H9 (cell line): Measurements from ENCODE around the gene ZNF513. TPM values are rescaled to one million over a fixed set of nuclear protein-coding genes. Genes with fewer than 3 reads are reported as not detected.

ENCODE experiments used
- DNase-seq: peaks from one replicate; pipeline ENCODE4 v3.0.0-alpha.2; 2017
- H2AFZ ChIP-seq: one replicate; pipeline ENCODE4 v1.6.1; 2013; ENCODE audit warnings: mild to moderate bottlenecking, low read length, control low read depth, moderate library complexity
- H2AK5ac ChIP-seq: 2 replicates; pipeline ENCODE4 v1.6.1; 2013; ENCODE audit warnings: low read length, control low read depth, mixed read lengths; ENCODE audit not compliant: insufficient read length
- H2BK120ac ChIP-seq: one replicate; pipeline ENCODE4 v1.6.1; 2013; ENCODE audit warnings: low read depth, mild to moderate bottlenecking, low read length, control low read depth, inconsistent platforms; ENCODE audit not compliant: poor library complexity, severe bottlenecking
- H2BK12ac ChIP-seq: 2 replicates; pipeline ENCODE4 v1.6.1; 2013; ENCODE audit warnings: low read length, control low read depth, mixed read lengths, low read depth; ENCODE audit not compliant: insufficient read length
- H2BK15ac ChIP-seq: 2 replicates; pipeline ENCODE4 v1.6.1; 2013; ENCODE audit warnings: low read depth, low read length, control low read depth
- H2BK20ac ChIP-seq: one replicate; pipeline ENCODE4 v1.6.1; 2013; ENCODE audit warnings: low read depth, mild to moderate bottlenecking, low read length, control low read depth, inconsistent platforms; ENCODE audit not compliant: poor library complexity, severe bottlenecking
- H2BK5ac ChIP-seq: 2 replicates; pipeline ENCODE4 v1.6.1; 2013; ENCODE audit warnings: low read length, control low read depth, mixed read lengths; ENCODE audit not compliant: insufficient read length
- H3K14ac ChIP-seq: 2 replicates; pipeline ENCODE4 v1.6.1; 2013; ENCODE audit warnings: low read length, control low read depth; ENCODE audit not compliant: insufficient read depth
- H3K18ac ChIP-seq: 2 replicates; pipeline ENCODE4 v1.6.1; 2013; ENCODE audit warnings: low read depth, mild to moderate bottlenecking, mixed read lengths, low read length, control low read depth; ENCODE audit not compliant: insufficient read length
- H3K23ac ChIP-seq: 2 replicates; pipeline ENCODE4 v1.6.1; 2013; ENCODE audit warnings: low read length, control low read depth, mixed read lengths, low read depth; ENCODE audit not compliant: insufficient read length
- H3K23me2 ChIP-seq: 2 replicates; pipeline ENCODE4 v1.6.1; 2013; ENCODE audit warnings: low read depth, mild to moderate bottlenecking, mixed read lengths, low read length, control low read depth; ENCODE audit not compliant: insufficient read length, poor library complexity, severe bottlenecking
- H3K27ac ChIP-seq: 2 replicates; pipeline ENCODE4 v1.5.1; 2013; ENCODE audit warnings: low read length, control low read depth, mixed read lengths, low read depth; ENCODE audit not compliant: insufficient read length
- H3K27me3 ChIP-seq: 2 replicates; pipeline ENCODE4 v1.6.1; 2013; ENCODE audit warnings: low read length, control low read depth, inconsistent platforms; ENCODE audit not compliant: insufficient read depth
- H3K4ac ChIP-seq: 2 replicates; pipeline ENCODE4 v1.6.1; 2013; ENCODE audit warnings: low read depth, mild to moderate bottlenecking, control low read depth, inconsistent platforms, low read length, moderate library complexity
- H3K4me1 ChIP-seq: 2 replicates; pipeline ENCODE4 v1.6.1; 2013; ENCODE audit warnings: low read length, control low read depth, inconsistent platforms; ENCODE audit not compliant: insufficient read depth
- H3K4me2 ChIP-seq: 2 replicates; pipeline ENCODE4 v1.6.1; 2013; ENCODE audit warnings: low read length, control low read depth, mixed read lengths; ENCODE audit not compliant: insufficient read length, insufficient read depth
- H3K56ac ChIP-seq: 2 replicates; pipeline ENCODE4 v1.6.1; 2013; ENCODE audit warnings: low read depth, mild to moderate bottlenecking, mixed read lengths, low read length, control low read depth; ENCODE audit not compliant: insufficient read length
- H3K79me1 ChIP-seq: 2 replicates; pipeline ENCODE4 v1.6.1; 2013; ENCODE audit warnings: low read depth, mild to moderate bottlenecking, moderate library complexity, low read length, control low read depth, inconsistent platforms; ENCODE audit not compliant: insufficient read depth, poor library complexity, severe bottlenecking
- H3K79me2 ChIP-seq: 2 replicates; pipeline ENCODE4 v1.6.1; 2013; ENCODE audit warnings: low read length, control low read depth, inconsistent platforms; ENCODE audit not compliant: insufficient read depth
- H3K9ac ChIP-seq: 2 replicates; pipeline ENCODE4 v1.6.1; 2013; ENCODE audit warnings: low read length, control low read depth, mixed read lengths; ENCODE audit not compliant: insufficient read length; ENCODE audit errors: extremely low read depth
- H3K9me3 ChIP-seq: one replicate; pipeline ENCODE4 v1.6.1; 2013; ENCODE audit warnings: low read depth, low read length, inconsistent platforms; ENCODE audit not compliant: control insufficient read depth
- H3T11ph ChIP-seq: one replicate; pipeline ENCODE4 v1.6.1; 2013; ENCODE audit warnings: mild to moderate bottlenecking, low read length, control low read depth, inconsistent platforms
- H4K20me1 ChIP-seq: one replicate; pipeline ENCODE4 v1.6.1; 2013; ENCODE audit not compliant: control insufficient read depth, insufficient read length, insufficient read depth
- H4K5ac ChIP-seq: 2 replicates; pipeline ENCODE4 v1.6.1; 2013; ENCODE audit warnings: low read depth, mild to moderate bottlenecking, mixed read lengths, low read length, control low read depth; ENCODE audit not compliant: insufficient read length
- H4K8ac ChIP-seq: replicated peaks from 2 replicates; pipeline ENCODE4 v1.6.1; 2013; ENCODE audit warnings: low read length, control low read depth, mixed read lengths, low read depth; ENCODE audit not compliant: insufficient read length
- H4K91ac ChIP-seq: 2 replicates; pipeline ENCODE4 v1.6.1; 2013; ENCODE audit warnings: low read depth, mild to moderate bottlenecking, moderate library complexity, mixed read lengths, low read length, control low read depth; ENCODE audit not compliant: insufficient read length
- H3K27ac Mint-ChIP-seq, 3 experiments: 2 replicates in 2 of 3; 3 replicates in 1 of 3; pipeline ENCODE4 v1.8.0; 2020 to 2021; ENCODE audit warnings: mixed read lengths in 3 of 3, mild to moderate bottlenecking in 1 of 3, moderate library complexity in 1 of 3
- H3K27me3 Mint-ChIP-seq: 2 replicates; pipeline ENCODE4 v1.8.0; 2021; ENCODE audit warnings: low read depth, mild to moderate bottlenecking, moderate library complexity, mixed read lengths
- H3K36me3 Mint-ChIP-seq, 3 experiments: 2 replicates in 2 of 3; 3 replicates in 1 of 3; pipeline ENCODE4 v1.8.0; 2020 to 2021; ENCODE audit warnings: low read depth in 3 of 3, mixed read lengths in 3 of 3; ENCODE audit not compliant: insufficient read depth in 1 of 3
- H3K4me1 Mint-ChIP-seq, 2 experiments: 2 replicates each; pipeline ENCODE4 v1.8.0; 2020; ENCODE audit warnings: mixed read lengths in 2 of 2
- H3K4me3 Mint-ChIP-seq, 2 experiments: 2 replicates in 1 of 2; 3 replicates in 1 of 2; pipeline ENCODE4 v1.8.0; 2020 to 2021; ENCODE audit warnings: mild to moderate bottlenecking in 2 of 2, mixed read lengths in 2 of 2, moderate library complexity in 1 of 2
- H3K9me3 Mint-ChIP-seq, 2 experiments: 2 replicates in 1 of 2; 3 replicates in 1 of 2; pipeline ENCODE4 v1.8.0; 2020; ENCODE audit warnings: mild to moderate bottlenecking in 2 of 2, mixed read lengths in 2 of 2, moderate library complexity in 1 of 2
- CTCF ChIP-seq: fragments of 200-600 bp; sonication (generic); conservative IDR thresholded peaks from 3 replicates; pipeline ENCODE4 v1.8.0; 2021; ENCODE audit warnings: antibody characterized with exemption, mild to moderate bottlenecking
- WGBS: extraction: QIAGEN DNeasy Blood & Tissue Kit; methylation state at CpG from one replicate; pipeline ENCODE4 v1.1.7; 2013; ENCODE audit warnings: missing lambda C conversion rate, low lambda C conversion rate, mixed read lengths; ENCODE audit not compliant: insufficient read length; ENCODE audit errors: extremely low coverage; 5-methylcytosine and 5-hydroxymethylcytosine counted together
- total RNA-seq: library from RNA; stranded (reverse); gene quantifications from 2 replicates; pipeline ENCODE4 v1.2.1, GENCODE V29; 2021

ZNF513 gene
- total RNA-seq, 1 experiment from 2014 or later = 26.5 TPM

GRCh38 chr2:27393225-27393624 lies 12.7 kb upstream of the ZNF513 start:
- H3K9me3 Mint-ChIP-seq = no peaks in the 10 kb centered on the region
- Histone ChIP-seq H3T11ph (no peak overlapping the region), H3K27ac (no peak overlapping the region), H2BK120ac (no peak overlapping the region), H3K18ac (no peak overlapping the region), H2BK12ac (no peak overlapping the region), H2AK5ac (no peak overlapping the region), H3K14ac (no peak overlapping the region), H3K4ac (no peak overlapping the region), H3K79me2 (peaks cover 41% of the 10 kb centered on the region; the same call in 1 of the 2 replicates), H3K9ac (no peak overlapping the region), H3K9me3 (no peaks in the 10 kb centered on the region), H2BK15ac (no peak overlapping the region), H3K4me1 (no peaks in the 10 kb centered on the region), H3K23me2 (no peaks in the 10 kb centered on the region), H3K79me1 (peaks cover 10% of the 10 kb centered on the region), H3K23ac (no peak overlapping the region), H3K4me2 (no peak overlapping the region), H2BK5ac (no peak overlapping the region), H3K27me3 (no peaks in the 10 kb centered on the region), H4K8ac (no peak overlapping the region), H2BK20ac (no peak overlapping the region), H3K56ac (no peak overlapping the region), H4K20me1 (no peaks in the 10 kb centered on the region), H2AFZ (no peak overlapping the region), H4K5ac (no peak overlapping the region), H4K91ac (no peak overlapping the region)
- H3K4me1 Mint-ChIP-seq = no peaks in the 10 kb centered on the region
- H3K27ac Mint-ChIP-seq = no peak overlapping the region
- H3K4me3 Mint-ChIP-seq = no peak overlapping the region
- H3K36me3 Mint-ChIP-seq = peaks cover 11 to 31% (median 16%) of the 10 kb centered on the region in 3 experiments; a peak in 6 of 7 replicates
- DNase-seq = no peak
- no CpG with 5 or more reads among the region's 33 CpGs for WGBS
- no peak for TF ChIP-seq CTCF
- no peaks in the 10 kb centered on the region for H3K27me3 Mint-ChIP-seq
